NCI-H1092 (cell line): ENCODE results near the gene RPUSD4.

ENCODE experiments used
- DNase-seq: peaks from one replicate; lab custom pipeline; 2025; lab: John Stamatoyannopoulos, UW

The RPUSD4 gene

DNA sequence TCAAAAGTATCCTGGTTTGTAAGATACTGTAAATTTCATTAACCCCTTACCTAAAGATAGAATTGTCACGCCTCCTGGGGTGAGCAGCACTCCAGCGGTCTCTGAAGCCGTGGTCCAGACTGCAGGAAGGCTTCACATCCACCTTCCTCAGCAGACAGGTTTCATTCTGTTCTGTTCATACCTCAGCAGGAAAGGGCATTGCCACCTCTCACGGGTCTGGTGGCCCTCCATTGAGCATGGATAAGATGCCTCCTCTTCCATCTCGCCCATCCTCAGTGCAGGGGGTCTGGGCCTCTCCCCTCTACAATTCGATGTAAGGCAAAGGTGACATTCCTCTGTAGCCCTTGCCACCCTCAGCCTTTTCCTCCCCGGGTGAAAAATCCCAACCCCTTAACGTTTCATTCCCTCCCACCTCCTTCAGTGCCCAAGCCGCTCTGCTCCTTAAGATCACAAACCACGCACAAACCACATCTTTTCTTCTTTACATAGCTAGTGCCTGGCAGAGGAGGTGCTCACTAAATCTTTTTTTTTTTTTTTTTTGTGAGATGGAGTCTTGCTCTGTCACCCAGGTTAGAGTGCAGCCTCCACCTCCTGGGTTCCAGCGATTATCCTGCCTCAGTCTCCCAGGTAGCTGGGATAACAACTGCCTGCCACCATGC is 28.5 kb downstream of the RPUSD4 start:
- DNase-seq: no peak

DNA sequence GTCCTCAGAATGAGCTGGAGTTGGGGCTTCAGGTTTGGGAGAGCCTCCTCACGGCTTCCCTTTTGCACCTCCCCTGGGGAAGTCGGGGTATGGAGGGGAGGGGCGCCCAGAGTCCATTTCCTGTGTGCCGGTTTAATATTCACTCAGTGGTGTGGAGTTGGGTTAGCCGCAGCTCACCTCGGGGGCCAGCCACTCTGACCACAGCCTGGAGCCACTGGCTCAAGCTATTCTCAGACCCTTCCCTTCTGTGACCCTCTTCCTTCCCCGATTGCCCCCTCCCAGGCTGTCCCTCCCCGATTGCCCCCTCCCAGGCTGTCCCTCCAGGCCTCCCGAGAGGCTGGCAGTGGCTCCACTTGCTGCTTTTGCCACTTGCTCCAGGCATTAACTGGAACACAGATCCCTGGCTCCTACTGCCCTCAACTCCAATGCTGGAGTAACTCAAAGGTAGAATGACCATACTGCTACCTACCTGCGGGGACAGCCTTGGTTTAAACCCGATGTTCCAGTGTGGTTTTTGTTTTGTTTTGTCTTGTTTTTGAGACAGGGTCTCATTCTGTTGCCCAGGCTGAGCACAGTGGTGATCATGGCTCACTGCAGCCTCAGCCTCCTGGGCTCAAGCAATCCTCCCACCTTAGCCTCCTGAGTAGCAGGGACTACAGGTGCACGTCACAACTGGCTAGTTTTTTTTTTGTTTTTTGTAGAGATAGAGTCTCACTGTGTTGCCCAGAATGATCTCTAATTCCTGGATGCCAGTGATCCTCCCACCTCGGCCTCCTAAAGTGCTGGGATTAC is 29.3 kb downstream of the RPUSD4 start:
- no peak for DNase-seq

DNA sequence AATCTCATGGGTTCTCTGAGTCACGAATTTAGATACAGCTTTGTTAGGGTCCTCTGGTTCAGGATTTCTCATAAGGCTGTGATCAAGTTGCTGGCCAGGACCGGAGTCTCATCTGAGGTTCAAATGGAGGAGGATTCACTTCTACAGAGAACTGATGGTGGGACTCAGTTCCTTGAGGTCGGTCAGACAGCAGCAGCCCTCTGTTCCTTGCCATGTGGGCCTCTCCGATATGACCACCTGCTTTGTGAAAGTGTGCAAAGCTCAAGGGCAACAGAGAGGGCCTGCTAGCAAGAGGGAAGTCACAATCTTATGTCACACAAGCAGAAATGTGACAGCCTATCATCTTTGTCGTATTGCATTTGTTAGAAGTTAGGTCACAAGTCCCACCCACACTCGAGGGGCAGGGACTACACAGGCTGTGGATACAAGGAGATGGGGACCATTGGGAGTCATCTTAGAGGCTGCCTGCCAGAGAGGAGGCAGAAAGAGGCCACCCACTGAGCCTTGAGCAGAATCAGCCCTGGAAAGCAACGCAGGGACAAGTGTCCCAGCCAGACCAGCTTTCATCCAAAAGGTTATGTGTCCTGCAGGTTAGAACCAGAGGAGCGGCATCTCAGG is 34.5 kb downstream of the RPUSD4 start:
- no peak for DNase-seq

DNA sequence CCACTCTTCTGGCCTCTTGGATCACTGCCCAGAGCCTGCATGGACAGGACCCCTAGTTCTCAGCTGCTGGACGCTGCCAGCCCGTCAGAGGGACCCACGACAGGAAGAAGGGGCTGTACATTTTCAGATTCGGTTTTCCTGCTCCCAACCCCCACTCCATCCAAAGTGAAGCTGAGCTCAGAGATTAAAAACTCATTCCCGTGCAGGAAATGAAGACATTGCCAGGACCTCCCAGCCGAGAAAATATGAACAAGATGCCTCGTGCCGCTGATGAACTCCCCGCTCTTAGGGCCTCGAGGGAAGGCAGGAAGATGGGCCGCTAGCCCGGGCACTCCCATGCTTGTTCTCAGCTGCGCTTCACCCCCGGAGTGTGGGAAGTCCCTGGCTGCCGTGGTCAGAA is 36.1 kb downstream of the RPUSD4 start:
- DNase-seq: no peak

DNA sequence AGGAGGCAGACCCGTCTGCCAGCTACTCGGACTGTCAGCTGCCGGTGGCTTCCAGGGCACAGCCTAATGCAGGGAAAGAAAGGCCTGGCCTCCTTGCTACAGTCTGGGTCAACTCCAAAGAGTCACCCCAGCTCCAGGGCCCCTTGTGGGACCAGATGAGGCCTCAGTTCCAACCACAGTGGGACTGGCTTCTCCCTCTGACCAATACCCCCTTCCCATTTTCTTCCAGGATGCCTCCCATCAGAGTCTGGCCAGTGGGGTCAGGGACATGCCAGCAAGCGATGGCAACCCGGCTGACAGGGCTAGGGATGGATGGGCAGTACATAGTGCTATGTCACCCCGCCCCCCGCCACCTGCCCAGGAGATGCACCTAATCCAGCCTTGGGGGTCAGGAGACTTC is 36.6 kb downstream of the RPUSD4 start:
- DNase-seq: no peak

DNA sequence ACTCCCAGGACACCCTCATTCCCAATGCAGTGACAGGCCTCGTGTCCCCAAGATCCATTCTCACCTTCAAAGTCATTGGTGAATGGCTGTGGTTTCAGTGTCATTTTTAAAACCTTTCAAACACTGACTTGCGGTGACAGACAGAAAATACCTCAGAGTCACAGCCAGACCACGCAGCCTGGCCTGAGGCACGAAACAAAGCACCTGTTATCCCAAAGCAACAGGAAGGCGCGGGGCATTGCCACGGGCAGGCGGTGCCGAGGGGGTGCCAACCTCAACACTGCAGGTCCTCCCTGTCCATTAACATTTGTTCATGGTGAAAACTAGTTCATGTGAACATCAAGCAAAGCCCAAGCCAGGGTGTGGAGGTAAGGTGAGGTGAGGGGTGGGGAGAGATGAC is 38.2 kb downstream of the RPUSD4 start:
- no peak for DNase-seq

DNA sequence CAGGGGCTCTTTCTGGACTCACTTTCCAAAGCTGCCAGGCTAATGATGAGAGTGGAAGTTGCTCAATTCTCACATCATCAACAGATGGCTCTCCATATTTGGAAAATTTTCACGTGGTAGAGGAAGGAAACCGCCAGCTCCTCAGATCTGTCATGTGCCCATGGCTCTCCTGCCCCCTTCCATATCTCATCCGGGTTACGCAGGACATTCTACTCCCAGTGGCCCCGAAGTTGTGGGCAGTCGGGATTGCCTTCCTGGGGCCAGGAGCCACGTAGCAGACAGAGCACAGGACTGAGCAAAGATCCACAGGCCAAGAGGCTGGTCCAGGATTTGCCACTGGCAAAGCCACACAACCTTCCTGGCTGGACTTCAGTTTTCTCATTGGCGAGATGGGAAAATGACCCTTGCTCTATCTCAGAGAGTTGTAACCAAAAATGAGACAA is 38.8 kb downstream of the RPUSD4 start:
- no peak for DNase-seq

DNA sequence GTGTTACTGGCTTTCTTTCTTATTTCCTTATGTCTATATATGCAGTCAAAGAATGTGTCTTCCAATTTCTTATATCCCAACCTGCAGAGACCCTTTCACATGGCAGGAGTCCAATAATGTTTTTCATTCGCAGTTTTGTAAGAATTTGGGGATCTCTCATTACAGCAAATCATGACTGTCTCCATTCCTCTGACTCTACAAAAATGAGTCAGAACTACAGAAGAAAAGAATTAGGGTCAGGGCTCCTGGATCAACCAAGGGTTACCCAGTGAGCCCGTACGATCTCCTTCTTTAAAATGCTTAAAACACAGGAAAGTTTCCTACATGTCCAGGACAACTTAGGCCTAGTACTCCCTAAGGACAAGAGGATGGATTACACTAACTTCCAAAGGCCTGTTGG is 42.2 kb downstream of the RPUSD4 start:
- no peak for DNase-seq

DNA sequence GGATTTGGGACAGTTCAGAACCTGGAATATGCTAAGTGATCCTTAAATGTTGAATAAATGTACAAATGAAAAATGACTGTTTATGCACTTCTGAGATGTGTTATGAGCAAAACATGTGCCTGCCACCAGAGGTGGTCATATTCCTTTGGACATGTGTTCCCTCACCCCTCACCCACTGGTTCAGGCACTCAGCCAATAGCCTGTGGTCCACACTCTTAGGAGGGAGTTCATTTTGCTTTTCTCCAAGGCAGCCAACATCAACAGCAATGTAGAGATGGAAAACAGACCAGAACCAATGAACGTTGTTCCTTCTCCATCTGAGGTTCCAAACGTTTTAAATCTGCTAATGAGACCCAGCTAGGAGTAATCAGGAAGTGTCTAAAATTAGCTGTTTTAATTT is 44.0 kb downstream of the RPUSD4 start:
- no peak for DNase-seq

DNA sequence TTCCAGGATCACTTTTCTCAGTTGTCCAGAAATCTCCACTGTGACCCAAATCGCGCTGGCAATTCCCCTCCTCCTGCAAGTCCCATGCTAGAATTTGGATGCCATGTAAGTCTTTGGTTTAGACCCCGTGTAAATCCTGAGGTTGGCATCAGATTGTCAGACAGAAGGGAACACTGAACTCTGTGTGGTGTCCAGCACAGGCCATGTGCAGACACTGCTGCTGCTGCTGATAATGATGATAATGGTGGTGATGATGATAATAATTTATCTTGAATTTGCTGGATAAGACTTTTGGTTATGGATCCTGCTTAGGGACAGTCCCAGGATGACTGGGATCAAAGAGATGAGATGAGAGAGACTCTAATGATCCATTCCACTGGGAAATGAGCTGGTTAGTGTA is 45.0 kb downstream of the RPUSD4 start:
- no peak for DNase-seq

DNA sequence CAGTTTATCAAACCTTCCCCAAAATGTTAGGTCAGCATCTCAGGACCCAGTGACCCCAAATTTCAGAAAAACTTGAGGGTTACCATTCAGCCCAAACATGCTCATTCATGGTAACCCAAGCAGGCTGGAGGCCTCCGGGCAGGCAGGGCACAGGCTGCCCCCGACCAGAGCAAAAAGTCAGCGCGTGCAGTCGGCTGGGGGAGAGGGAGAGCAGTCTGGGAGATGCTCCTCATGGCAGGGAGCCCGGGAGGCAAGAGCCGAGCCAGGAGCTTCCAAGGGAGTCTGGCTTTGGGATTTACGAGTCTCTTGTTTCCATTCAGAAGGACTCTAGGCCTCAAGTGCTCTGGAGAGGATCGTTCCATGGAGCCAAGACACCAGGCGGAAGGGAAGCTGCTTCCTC is 45.7 kb downstream of the RPUSD4 start:
- DNase-seq: peak; percentile 52

DNA sequence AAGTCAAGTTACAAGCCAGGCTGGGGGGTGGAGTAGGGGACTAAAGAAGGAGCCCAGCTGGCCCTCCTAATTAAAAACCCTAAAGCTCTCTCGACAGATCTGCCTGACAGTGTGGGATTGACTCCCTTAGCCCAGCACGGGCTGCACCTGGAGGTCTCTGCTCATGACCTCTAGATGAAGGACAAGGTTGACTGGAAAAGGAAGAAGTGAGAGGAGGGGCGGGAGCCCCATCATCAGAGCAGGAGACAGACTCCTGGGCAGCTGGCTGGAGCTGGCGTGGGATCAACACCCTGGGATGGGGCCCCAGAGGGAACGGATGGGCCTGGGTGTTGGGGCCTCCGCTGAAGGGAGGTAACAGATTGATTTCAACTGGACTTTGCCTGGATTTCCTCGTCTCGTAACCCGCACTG is 46.1 kb downstream of the RPUSD4 start:
- no peak for DNase-seq

DNA sequence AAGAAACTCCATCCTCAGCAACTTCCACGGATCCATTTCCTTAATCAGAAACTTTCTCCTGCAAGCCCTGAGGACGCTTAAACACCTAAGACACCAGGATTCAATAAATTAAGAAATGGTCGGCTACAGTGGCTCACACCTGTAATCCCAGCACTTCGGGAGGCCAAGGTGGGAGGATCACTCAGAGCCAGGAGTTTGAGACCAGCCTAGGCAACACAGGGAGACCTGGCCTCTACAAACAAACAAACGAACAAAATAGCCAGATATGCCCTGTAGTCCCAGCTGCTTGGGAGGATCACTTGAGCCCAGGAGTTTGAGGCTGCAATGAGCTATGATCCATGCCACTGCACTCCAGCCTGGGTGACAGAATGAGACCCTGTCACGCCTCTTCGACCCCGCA is 46.7 kb downstream of the RPUSD4 start:
- DNase-seq: no peak

DNA sequence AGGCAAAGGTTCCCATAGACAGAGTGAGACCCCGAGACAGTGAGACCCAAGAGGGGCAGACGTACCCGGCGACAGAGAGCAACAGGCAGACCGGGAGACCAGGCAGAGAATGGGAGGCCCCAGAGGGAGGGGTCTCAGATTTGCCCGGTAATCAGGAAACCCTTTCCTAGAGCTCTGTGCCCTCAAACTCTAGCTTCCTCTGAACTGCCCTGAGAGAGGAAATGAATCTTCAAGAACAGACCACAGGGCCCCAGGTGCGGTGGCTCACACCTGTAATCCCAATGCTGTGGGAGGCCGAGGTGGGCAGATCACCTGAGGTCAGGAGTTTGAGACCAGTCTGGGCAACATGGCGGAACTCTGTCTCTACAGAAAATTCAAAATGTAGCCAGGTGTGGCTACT is 47.7 kb downstream of the RPUSD4 start:
- no peak for DNase-seq

DNA sequence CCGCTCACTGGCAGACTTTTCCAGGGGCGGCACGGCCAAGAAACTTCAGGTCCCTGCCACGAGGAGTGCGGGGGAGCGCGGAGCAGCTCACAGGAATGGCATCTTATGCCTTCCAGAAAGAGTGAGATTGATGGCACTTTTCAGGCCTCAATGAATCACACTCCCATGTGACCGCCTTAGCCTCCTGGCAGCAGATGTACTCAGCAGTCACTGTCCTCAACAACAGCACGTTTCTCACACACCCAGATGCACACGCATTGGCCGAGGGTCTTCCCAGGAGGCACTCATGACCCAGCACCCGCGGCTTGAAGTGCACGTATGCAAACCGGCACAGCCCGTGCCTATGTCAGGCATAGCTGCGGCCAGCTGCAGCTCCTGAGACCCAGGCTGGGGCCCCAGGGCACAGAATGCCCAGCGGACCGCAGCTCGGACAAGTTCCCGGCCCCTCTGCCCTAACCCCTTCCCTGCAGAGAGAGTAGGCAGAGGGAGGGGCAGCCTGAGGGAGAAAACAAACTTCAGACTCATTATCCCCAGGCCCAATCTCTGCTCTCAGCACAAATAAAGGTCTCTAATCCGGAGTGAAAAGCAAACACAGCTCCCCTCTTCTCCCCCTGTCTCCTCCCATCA is 48.3 kb downstream of the RPUSD4 start:
- DNase-seq: no peak

DNA sequence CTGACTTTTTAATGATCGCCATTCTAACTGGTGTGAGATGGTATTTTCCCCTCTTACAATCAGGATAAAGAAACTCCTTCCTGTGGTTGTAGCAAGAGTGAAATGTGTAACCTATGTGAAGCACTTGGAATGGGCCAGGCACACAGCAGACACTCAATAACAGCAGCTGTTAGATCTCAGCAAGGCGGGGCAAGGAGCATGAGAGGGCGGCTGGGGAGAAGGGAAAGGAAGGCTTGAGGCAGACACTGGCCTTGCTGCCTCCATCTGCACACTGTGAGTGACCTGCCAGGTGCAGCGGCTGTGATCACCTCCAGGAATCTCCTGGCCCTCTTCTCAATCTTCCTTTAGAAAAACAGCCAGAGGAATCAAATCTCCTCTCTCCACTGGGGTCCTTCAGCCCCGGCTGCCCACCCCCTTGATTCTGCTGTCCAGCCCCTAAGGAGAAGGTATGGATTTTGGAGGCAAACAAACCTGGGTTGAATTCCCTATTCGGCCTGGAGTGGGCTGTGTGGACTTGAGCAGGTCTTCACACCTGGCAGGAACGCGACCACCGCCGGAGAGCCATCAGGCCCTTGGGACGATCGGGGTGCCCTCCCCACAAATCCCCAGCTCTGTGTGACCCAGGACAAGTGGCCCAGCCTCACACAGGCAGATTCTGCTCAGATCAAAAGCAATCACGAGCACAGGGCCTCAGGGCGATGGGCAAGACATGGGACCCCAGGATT is 49.0 kb downstream of the RPUSD4 start:
- no peak for DNase-seq

DNA sequence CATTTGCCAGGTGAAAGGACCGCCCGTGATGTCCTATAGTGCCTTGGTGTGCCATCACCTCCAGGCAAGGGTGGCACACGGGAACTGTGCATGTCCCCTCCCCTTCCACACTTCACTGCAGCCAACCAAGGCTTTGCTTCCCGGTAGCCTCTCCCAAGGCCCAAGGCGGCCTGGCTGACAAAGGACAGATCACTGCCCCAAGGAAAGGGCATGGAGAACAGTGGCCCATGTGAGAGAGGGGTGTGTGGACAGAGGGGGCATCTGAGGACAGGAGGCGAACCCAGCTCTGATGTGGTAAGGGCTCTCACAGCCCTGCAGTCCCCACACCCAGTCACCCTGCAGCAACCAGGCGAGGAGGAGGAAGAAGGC is 50.4 kb downstream of the RPUSD4 start:
- no peak for DNase-seq

DNA sequence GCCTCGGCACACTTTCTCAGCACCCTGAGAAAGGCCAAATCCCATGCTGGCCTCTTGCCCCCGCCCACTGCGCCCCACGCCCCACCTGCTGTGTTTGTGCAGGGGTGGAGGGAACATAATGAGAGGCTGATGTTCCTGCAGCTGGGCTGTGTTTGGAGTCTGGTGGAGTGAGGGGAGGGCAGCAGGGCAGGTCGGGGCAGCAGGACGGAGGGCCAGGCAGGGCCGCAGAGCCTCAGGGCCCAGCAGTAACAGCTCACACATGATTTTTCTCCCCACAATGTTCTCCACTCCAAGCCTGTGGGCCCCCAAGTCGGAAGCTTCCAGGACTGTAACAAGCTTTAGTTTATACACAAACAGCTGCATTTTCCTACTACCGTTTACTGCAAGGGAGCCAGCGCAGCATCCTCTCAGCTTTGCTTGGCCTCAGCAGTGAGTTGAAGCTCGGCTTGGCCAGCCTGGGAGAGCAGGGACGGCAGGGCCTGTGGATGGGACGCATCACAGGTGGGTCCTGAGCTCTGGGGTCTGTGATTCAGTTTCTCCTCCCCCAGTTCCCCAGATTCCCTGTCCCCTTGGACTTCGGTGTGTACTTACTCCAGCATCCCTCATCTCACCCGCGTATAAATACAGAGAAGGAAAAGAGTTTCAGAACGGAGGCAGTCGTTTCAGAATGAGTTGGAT is 51.0 kb downstream of the RPUSD4 start:
- no peak for DNase-seq

DNA sequence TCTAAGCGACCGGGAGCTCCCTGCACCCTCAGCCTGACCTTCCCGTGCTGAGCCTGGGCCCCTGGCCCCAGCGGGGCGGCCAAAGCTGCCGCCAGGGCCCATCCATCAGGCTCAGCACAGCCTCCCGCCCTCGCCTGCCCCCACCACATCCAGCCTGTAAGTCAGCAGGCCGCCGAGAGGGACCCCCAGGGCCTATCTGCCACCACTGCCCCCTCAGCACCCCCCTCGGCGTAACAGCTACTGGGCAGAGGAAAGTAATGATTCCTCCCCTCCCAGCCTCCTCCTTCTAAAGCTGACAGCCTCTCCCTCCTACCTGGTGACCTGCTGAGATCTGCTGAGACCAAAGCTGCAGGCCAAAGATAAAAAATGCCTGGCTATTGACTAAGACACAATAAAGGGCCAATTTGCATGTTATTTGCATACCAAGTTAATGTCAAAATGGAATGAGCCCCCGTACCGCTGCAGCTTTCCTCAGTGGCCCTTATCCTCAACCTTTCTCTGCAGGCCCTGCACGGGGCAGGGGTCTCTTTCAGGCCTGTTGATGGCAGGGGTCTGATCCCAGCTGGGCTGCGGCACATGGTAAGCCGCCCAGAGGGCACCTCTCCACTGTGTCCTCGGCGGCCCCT is 51.6 kb downstream of the RPUSD4 start:
- DNase-seq: no peak

DNA sequence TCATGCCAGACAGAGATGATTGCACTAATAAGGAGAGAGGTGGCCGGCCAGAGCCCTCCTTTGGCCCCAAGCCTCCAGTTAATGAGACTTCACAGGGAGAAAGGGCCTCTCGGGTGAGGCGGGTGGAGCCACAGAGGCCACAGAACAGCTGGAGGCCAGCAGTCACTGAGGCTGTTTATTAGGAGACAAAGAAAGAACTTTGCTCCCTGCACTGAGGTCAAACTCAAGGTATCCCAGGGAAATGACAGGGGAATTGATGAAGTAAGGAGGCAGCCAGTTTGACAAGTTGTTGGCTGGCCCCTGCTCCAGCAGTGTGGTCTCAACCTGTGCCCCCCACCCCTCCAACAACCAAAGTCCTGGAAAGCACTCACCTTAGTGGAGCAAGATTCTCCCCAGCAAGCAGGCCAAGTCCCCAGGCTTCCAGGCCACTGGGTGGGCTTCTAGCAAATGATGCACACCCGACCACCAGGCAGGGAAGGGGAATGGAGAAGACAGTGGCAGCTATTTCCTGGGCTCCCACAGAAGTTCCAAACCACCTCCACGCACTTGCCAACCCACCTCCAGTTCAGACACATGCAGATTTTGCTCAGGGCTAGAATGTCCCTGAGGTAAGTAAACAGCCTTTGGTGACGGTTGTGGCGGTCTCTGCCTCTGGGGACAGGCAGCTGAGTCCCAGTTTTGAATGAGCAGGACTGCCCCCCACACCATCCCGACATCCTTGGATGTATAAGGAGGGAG is 53.2 kb downstream of the RPUSD4 start:
- DNase-seq: no peak
